ENCODE data around the gene FIBIN.

Gene FIBIN

GRCh38 chr11:27025312-27025955, 31.5 kb downstream of the FIBIN start:
- no peak for DNase-seq

DNA sequence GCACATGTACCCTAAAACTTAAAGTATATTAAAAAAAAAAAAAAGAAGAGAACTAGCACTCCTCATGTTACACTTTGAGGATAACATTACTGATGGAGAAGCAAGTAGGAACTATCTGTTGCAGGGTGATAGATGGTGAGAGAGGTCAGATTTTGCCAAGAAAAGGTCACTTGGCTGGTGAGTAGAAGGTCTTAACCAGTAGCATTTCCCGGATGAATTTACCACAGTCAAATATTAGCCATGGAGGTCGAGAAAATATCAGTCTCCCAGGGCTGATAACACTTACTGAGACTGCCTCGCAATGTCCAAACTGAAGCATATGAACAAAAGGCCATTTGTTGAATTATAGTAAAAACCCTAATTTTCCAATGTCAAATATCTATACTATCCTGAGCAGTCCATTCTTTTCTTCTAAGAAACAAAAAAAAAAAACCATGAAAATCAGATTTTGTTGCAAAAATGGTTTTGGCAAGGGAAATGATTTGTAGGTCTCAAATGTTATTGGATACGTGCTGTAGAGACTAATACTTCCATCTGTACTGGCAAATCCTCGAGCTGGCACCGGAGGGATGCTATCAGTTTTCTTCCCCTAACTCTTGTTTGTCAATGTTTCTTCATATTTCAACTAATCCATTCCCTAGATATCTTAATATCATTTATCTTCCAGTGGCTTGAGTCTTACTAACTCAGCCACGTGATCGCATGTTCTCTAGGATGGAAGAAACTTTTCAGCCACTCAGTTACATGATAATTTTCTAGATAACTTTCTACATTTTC, 32.2 kb downstream of the FIBIN start:
- no peak for DNase-seq

- peak in 1 of 2 donors; percentile 20 for DNase-seq
Observed at GRCh38 chr11:27028561-27028965, 34.7 kb downstream of the FIBIN start.

- no peak for DNase-seq
Observed at GRCh38 chr11:27029966-27030365, 36.1 kb downstream of the FIBIN start.

GRCh38 chr11:27031754-27032153, 37.8 kb downstream of the FIBIN start:
- DNase-seq, result no peak

GRCh38 chr11:27039873-27040272, 46.0 kb downstream of the FIBIN start:
- DNase-seq, result no peak

DNA sequence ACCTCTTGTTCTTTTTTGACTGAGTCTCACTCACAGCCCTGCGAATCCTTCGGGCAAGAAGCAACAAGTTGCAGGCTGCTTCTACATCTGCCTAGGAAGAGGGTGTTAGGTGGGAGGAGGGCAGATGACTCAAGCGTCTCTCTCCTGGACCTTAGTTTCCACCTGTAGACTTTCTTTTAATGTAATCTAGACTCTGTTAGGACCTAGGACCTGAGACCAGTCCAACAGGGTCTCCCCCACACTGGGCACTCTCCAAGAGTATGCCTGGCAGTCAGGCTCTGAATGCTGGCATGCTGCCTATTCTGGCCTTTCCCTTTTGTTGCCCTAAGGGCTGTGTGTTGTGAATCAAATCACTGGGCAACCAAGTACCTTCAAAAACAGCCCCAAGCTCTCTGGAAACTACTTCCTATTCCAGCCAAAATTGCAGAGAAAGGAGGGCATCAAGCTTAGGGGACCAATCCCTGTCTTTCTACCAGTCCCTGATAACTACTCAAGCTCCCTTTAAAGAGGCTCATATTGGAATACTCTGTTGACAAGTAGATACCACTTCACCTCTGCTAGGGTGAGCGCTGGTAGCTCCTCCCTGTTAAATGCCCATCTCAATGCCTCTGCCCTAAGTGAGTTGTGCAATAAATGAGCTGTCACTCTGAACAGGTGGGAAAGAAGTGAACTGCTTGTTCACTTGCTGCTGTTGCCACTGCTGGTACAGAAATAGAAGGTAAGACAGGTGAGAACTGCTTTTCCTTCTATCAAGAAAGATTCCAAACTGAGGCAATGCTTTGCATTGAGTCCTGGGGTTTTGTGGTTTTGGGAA, 46.6 kb downstream of the FIBIN start, which contains the start of gene BBOX1:
BBOX1 (plus strand) TSS at position 514 of the 814 bp plus-strand sequence. CDS start 14,616 bp downstream, outside the sequence.
- DNase-seq, result peak; percentile 28 to 56

DNA sequence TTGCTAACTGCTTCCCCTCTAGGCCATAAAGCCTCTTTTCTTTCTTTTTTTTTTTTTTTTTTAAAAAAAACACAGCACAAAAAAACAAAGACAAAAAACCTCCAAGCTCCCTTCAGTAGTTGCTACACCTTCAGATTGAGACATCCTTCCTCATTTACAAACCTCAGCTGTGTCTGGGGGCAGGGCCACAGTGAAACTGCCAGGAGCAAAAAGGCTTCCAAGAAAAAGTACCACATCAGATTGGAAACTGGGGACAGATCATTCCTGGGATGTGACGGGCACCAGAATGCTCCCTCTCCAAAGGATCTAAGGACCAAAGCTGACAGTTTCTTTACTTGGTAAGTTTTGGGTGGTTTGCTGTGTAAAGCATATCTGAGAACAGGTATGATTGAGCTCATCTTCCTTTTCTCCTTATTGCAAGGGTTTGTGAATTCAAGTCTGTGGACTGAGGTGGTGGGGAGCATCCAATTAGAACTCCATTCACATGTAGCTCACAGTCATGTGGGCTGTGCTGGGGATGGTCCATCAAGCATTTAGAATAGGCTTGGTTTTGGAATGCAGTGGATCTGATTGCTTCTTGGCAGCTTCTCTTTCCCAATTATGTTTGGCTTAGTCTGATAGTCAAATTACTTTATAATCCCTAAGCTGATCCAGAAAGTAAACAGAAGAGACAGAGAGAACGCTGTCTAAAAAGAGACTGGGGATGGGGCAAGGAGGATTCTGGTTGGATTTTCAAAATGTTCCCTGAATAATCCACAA, 47.4 kb downstream of the FIBIN start:
- DNase-seq, result peak in 1 of 2 donors; percentile 17

Measured in hippocampal formation (tissue), 2 donors.